HCT116 (cell line): Measurements from ENCODE around the gene PEX10. TPM values are rescaled to one million over a fixed set of nuclear protein-coding genes. Genes with fewer than 3 reads are reported as not detected.

Source experiments
- ATAC-seq: fragments of 200-7000 bp; cut with Tn5 transposase; 2 replicates; pipeline ENCODE4 v1.9.1; 2020; ENCODE audit warnings: mild to moderate bottlenecking, moderate library complexity
- BruUV-seq: library from RNA; stranded (reverse); fragments of 400-500 nt; replicated peaks from 2 replicates; lab custom pipeline; 2021; lab: Mats Ljungman, UMichigan
- CTCF ChIA-PET: fragments of 300-600 bp; sonication (Branson Sonifier 250); formaldehyde crosslinking; loops from one replicate; lab custom pipeline; 2021; ENCODE audit warnings: antibody characterized with exemption; lab: Charles Lee
- POLR2A ChIA-PET: fragments of 300-600, 350-600 bp; sonication (Branson Sonifier 250); formaldehyde crosslinking; loops from one replicate; lab custom pipeline; 2021; ENCODE audit warnings: antibody characterized with exemption; lab: Charles Lee
- RAD21 ChIA-PET, 2 experiments: fragments of 300-600 bp; sonication (Branson Sonifier 250); formaldehyde crosslinking; loops; one replicate each; lab custom pipeline; 2023; ENCODE audit warnings: low total read pairs in 2 of 2; ENCODE audit not compliant: uncharacterized antibody in 2 of 2, unreplicated experiment in 2 of 2, low non-redundant PET in 1 of 2; lab: Charles Lee
- DNase-seq: peaks from one replicate; pipeline ENCODE4 v3.0.0-alpha.2; 2010; ENCODE audit warnings: low read depth, low spot score
- H2AFZ ChIP-seq: fragments of 200-600 bp; shearing (Covaris generic), sonication (generic); 2 replicates; pipeline ENCODE4 v1.6.1; 2017; ENCODE audit warnings: low read depth, mixed run types, mixed read lengths, antibody characterized with exemption, low read length; ENCODE audit not compliant: poor library complexity, severe bottlenecking
- H3K27ac ChIP-seq: 2 replicates; pipeline ENCODE4 v1.5.1; 2012; ENCODE audit warnings: low read depth, low read length
- H3K27me3 ChIP-seq: fragments of 200-600 bp; sonication (generic); 2 replicates; pipeline ENCODE4 v1.6.1; 2016; ENCODE audit warnings: mixed run types, low read length, mixed read lengths; ENCODE audit not compliant: insufficient read depth
- H3K36me3 ChIP-seq, 2 experiments: fragments of 200-500 bp in 1 of 2; fragments of 200-600 bp in 1 of 2; sonication (Bioruptor generic) in 1 of 2; sonication (generic) in 1 of 2; 2 replicates each; pipeline versions ENCODE4 v1.5.1 to v1.6.1; 2014 to 2016; ENCODE audit warnings: low read length in 2 of 2, inconsistent platforms in 1 of 2, mixed read lengths in 1 of 2, mixed run types in 1 of 2; ENCODE audit not compliant: insufficient read depth in 2 of 2, control insufficient read depth in 1 of 2
- H3K4me1 ChIP-seq, 2 experiments: fragments of 200-600 bp in 1 of 2; sonication (generic) in 1 of 2; 2 replicates each; pipeline versions ENCODE4 v1.5.1 to v1.6.1; 2012 to 2017; ENCODE audit warnings: low read length in 2 of 2, inconsistent platforms in 1 of 2, mild to moderate bottlenecking in 1 of 2, mixed read lengths in 1 of 2, mixed run types in 1 of 2, moderate library complexity in 1 of 2; ENCODE audit not compliant: insufficient read depth in 2 of 2, control insufficient read depth in 1 of 2
- H3K4me2 ChIP-seq: fragments of 200-600 bp; sonication (generic); 2 replicates; pipeline ENCODE4 v1.6.1; 2017; ENCODE audit warnings: mixed run types, low read length, mixed read lengths
- H3K4me3 ChIP-seq, 2 experiments: fragments of 200-600 bp in 1 of 2; sonication (generic) in 1 of 2; replicated peaks in 1 of 2; 2 replicates each; pipeline ENCODE4 v1.5.1; 2011 to 2016; ENCODE audit warnings: low read length in 2 of 2, control low read depth in 1 of 2, low read depth in 1 of 2, mild to moderate bottlenecking in 1 of 2, mixed read lengths in 1 of 2, mixed run types in 1 of 2
- H3K79me2 ChIP-seq: fragments of 200-600 bp; sonication (generic); 2 replicates; pipeline ENCODE4 v1.6.1; 2017; ENCODE audit warnings: mild to moderate bottlenecking, mixed run types, low read length, moderate library complexity, mixed read lengths; ENCODE audit not compliant: insufficient read depth
- H3K9ac ChIP-seq: fragments of 200-600 bp; sonication (generic); 2 replicates; pipeline ENCODE4 v1.6.1; 2016; ENCODE audit warnings: low read length, mixed read lengths
- H3K9me2 ChIP-seq: fragments of 200-600 bp; sonication (generic), shearing (Covaris generic); 2 replicates; pipeline ENCODE4 v1.6.1; 2017; ENCODE audit warnings: mixed run types, mild to moderate bottlenecking, moderate library complexity; ENCODE audit not compliant: insufficient read depth
- H3K9me3 ChIP-seq, 2 experiments: fragments of 200-500 bp in 1 of 2; fragments of 200-600 bp in 1 of 2; sonication (Bioruptor generic) in 1 of 2; sonication (generic) in 1 of 2; 2 replicates each; pipeline ENCODE4 v1.6.1; 2014 to 2017; ENCODE audit warnings: low read length in 2 of 2, mixed read lengths in 2 of 2, inconsistent platforms in 1 of 2, low read depth in 1 of 2, mild to moderate bottlenecking in 1 of 2, mixed run types in 1 of 2, moderate library complexity in 1 of 2; ENCODE audit not compliant: control insufficient read depth in 1 of 2, insufficient read depth in 1 of 2
- H4K20me1 ChIP-seq: fragments of 200-600 bp; sonication (generic), shearing (Covaris generic); 2 replicates; pipeline ENCODE4 v1.6.1; 2017; ENCODE audit warnings: mixed run types, mild to moderate bottlenecking, moderate library complexity; ENCODE audit not compliant: insufficient read depth
- CBX3 ChIP-seq: IDR thresholded peaks from 2 replicates; pipeline ENCODE4 v1.6.1; 2012; ENCODE audit warnings: low read depth
- CEBPB ChIP-seq: IDR thresholded peaks from 2 replicates; pipeline ENCODE4 v1.6.1; 2012; ENCODE audit warnings: low read depth
- EGR1 ChIP-seq: IDR thresholded peaks from 2 replicates; pipeline ENCODE4 v1.6.1; 2012; ENCODE audit warnings: low read depth
- ELF1 ChIP-seq: IDR thresholded peaks from 2 replicates; pipeline ENCODE4 v1.6.1; 2012; ENCODE audit warnings: low read depth, borderline replicate concordance
- EZH2 ChIP-seq: fragments of 200-600 bp; sonication (generic); IDR thresholded peaks from 2 replicates; pipeline ENCODE4 v1.6.1; 2017; ENCODE audit warnings: antibody characterized with exemption, mixed run types
- EZH2phosphoT487 ChIP-seq: fragments of 200-600 bp; IDR thresholded peaks from 2 replicates; pipeline ENCODE4 v1.6.1; 2018; ENCODE audit warnings: antibody characterized with exemption, borderline replicate concordance
- FOSL1 ChIP-seq: IDR thresholded peaks from 2 replicates; pipeline ENCODE4 v1.6.1; 2012; ENCODE audit warnings: low read depth
- JUND ChIP-seq: IDR thresholded peaks from 2 replicates; pipeline ENCODE4 v1.6.1; 2012
- POLR2A ChIP-seq: IDR thresholded peaks from 2 replicates; pipeline ENCODE4 v1.7.0; 2011; ENCODE audit warnings: borderline replicate concordance; ENCODE audit not compliant: insufficient read depth, insufficient read length; ENCODE audit errors: extremely low read depth
- POLR2AphosphoS5 ChIP-seq: IDR thresholded peaks from 2 replicates; pipeline ENCODE4 v1.6.1; 2011; ENCODE audit warnings: mild to moderate bottlenecking, low read depth, low read length, moderate library complexity
- RAD21 ChIP-seq: IDR thresholded peaks from 2 replicates; pipeline ENCODE4 v1.6.1; 2012; ENCODE audit warnings: low read depth, mild to moderate bottlenecking
- SIN3A ChIP-seq: IDR thresholded peaks from 2 replicates; pipeline ENCODE4 v1.6.1; 2012; ENCODE audit warnings: low read depth
- SP1 ChIP-seq: IDR thresholded peaks from 2 replicates; pipeline ENCODE4 v1.6.1; 2012; ENCODE audit warnings: low read depth
- SRF ChIP-seq: IDR thresholded peaks from 2 replicates; pipeline ENCODE4 v1.6.1; 2012; ENCODE audit warnings: low read depth
- YY1 ChIP-seq: IDR thresholded peaks from 2 replicates; pipeline ENCODE4 v1.6.1; 2011; ENCODE audit warnings: low read length, low read depth, moderate library complexity, mild to moderate bottlenecking; ENCODE audit not compliant: insufficient replicate concordance; ENCODE audit errors: extremely low read depth
- ZFX ChIP-seq: fragments of 450-650 bp; IDR thresholded peaks from 2 replicates; pipeline ENCODE4 v1.6.1; 2017
- ZNF274 ChIP-seq: fragments of 200-500 bp; sonication (Bioruptor generic); IDR thresholded peaks from 2 replicates; pipeline ENCODE4 v1.6.1; 2014; ENCODE audit warnings: mild to moderate bottlenecking, low read depth, low read length, inconsistent platforms
- intact Hi-C: fragments of 100-400 bp; cut with micrococcal nuclease; formaldehyde crosslinking; loops from 2 replicates; pipeline ENCODE4 v1.10.0; 2022
- total RNA-seq: library from RNA; stranded (reverse); gene quantifications from one replicate; pipeline ENCODE4 v1.2.1, GENCODE V29; 2021; ENCODE audit not compliant: unreplicated experiment
- TF ChIP-seq, protein P1 (sequence below): IDR thresholded peaks from 2 replicates; pipeline ENCODE4 v1.6.1; 2012; ENCODE audit warnings: low read depth
- TF ChIP-seq, protein P2 (sequence below), 3 experiments: fragments of 200-600 bp in 1 of 3; sonication (generic) in 1 of 3; IDR thresholded peaks in 2 of 3; conservative IDR thresholded peaks in 1 of 3; 2 replicates each; pipeline ENCODE4 v1.5.1; 2012 to 2017; ENCODE audit warnings: low read depth in 2 of 3, low read length in 2 of 3, antibody characterized with exemption in 1 of 3, borderline replicate concordance in 1 of 3, control low read depth in 1 of 3, mild to moderate bottlenecking in 1 of 3, mixed read lengths in 1 of 3, mixed run types in 1 of 3, moderate library complexity in 1 of 3; ENCODE audit not compliant: insufficient read depth in 1 of 3

PEX10 gene
- total RNA-seq, 1 experiment from 2014 or later, result 27.9 TPM

DNA sequence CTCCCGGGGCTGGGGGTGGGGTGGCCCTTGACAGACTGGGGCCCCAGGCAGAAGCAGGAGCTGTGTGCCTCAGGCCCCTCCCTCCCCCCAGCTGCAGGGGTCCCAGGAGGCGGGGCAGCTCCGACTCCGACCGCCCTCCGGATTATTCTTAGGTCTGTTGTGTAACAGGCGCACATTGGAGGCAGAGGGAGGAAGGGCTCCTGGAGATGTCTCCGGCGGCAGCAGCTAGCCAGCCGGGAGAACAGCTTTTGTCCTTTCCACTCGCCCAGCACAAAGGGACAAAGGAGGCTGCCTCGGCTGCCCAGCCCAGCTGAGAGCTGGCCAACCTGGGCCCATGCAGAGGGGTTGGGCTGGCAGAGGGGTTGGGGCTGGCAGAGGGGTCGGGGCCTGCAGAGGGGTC is 34.0 kb upstream of the PEX10 start:
- ATAC-seq, result no peak
- Histone ChIP-seq H3K4me1 (peaks cover 0 to under 1% of the 10 kb centered on the region in 2 experiments; a peak in 1 of 4 replicates), H3K9me2 (no peaks in the 10 kb centered on the region), H3K79me2 (no peaks in the 10 kb centered on the region), H3K27ac (no peak overlapping the region), H4K20me1 (no peaks in the 10 kb centered on the region), H3K4me3 (no peak overlapping the region), H3K9me3 (no peaks in the 10 kb centered on the region), H3K9ac (no peak overlapping the region), H3K4me2 (no peak overlapping the region), H2AFZ (no peak overlapping the region), H3K36me3 (no peaks in the 10 kb centered on the region), H3K27me3 (no peaks in the 10 kb centered on the region)
- BruUV-seq, result no TSS peak
- ChIA-PET POLR2A (no interaction called here), RAD21 (no interaction called here), CTCF (no interaction called here)
- TF ChIP-seq SP1, result no peak
- TF ChIP-seq SRF, result no peak
- no peak for TF ChIP-seq CEBPB
- TF ChIP-seq, protein P1, sequence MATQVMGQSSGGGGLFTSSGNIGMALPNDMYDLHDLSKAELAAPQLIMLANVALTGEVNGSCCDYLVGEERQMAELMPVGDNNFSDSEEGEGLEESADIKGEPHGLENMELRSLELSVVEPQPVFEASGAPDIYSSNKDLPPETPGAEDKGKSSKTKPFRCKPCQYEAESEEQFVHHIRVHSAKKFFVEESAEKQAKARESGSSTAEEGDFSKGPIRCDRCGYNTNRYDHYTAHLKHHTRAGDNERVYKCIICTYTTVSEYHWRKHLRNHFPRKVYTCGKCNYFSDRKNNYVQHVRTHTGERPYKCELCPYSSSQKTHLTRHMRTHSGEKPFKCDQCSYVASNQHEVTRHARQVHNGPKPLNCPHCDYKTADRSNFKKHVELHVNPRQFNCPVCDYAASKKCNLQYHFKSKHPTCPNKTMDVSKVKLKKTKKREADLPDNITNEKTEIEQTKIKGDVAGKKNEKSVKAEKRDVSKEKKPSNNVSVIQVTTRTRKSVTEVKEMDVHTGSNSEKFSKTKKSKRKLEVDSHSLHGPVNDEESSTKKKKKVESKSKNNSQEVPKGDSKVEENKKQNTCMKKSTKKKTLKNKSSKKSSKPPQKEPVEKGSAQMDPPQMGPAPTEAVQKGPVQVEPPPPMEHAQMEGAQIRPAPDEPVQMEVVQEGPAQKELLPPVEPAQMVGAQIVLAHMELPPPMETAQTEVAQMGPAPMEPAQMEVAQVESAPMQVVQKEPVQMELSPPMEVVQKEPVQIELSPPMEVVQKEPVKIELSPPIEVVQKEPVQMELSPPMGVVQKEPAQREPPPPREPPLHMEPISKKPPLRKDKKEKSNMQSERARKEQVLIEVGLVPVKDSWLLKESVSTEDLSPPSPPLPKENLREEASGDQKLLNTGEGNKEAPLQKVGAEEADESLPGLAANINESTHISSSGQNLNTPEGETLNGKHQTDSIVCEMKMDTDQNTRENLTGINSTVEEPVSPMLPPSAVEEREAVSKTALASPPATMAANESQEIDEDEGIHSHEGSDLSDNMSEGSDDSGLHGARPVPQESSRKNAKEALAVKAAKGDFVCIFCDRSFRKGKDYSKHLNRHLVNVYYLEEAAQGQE, result no peak
- no peak for TF ChIP-seq POLR2A
- no peak for TF ChIP-seq YY1
- no peak for TF ChIP-seq FOSL1
- TF ChIP-seq CBX3, result no peak
- no peak for TF ChIP-seq ELF1
- no peak for TF ChIP-seq EZH2phosphoT487
- no peak for TF ChIP-seq POLR2AphosphoS5
- TF ChIP-seq JUND, result no peak
- no peak for TF ChIP-seq EGR1
- TF ChIP-seq EZH2, result no peak
- no peak for TF ChIP-seq ZFX
- no peak for TF ChIP-seq SIN3A
- TF ChIP-seq RAD21, result no peak
- TF ChIP-seq ZNF274, result no peak
- TF ChIP-seq, protein P2, sequence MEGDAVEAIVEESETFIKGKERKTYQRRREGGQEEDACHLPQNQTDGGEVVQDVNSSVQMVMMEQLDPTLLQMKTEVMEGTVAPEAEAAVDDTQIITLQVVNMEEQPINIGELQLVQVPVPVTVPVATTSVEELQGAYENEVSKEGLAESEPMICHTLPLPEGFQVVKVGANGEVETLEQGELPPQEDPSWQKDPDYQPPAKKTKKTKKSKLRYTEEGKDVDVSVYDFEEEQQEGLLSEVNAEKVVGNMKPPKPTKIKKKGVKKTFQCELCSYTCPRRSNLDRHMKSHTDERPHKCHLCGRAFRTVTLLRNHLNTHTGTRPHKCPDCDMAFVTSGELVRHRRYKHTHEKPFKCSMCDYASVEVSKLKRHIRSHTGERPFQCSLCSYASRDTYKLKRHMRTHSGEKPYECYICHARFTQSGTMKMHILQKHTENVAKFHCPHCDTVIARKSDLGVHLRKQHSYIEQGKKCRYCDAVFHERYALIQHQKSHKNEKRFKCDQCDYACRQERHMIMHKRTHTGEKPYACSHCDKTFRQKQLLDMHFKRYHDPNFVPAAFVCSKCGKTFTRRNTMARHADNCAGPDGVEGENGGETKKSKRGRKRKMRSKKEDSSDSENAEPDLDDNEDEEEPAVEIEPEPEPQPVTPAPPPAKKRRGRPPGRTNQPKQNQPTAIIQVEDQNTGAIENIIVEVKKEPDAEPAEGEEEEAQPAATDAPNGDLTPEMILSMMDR (IDR thresholded peaks at IDR 0.05 in 2 of 3, conservative IDR thresholded peaks at IDR 0.05 in 1 of 3; ENCODE audit: borderline replicate concordance in 1 of 3, insufficient read depth in 1 of 3, low read depth in 2 of 3, low read length in 2 of 3), result no peak
- DNase-seq, result no peak
- intact Hi-C loops, result no loop called here
